ENCODE results near the gene TNFRSF18. TPM values are rescaled to one million over a fixed set of nuclear protein-coding genes. Genes with fewer than 3 reads are reported as not detected.
A peak's percentile ranks its signal among the peaks of the same experiment; 100 is the strongest.

The TNFRSF18 gene
- total and polyA plus RNA-seq, 9 donors, result 1.8 to 7.4 (median 3.0) TPM

GRCh38 chr1:1221887-1222574, 15.6 kb upstream of the TNFRSF18 start:
- H3K27ac ChIP-seq (ENCODE audit: low read length), result no peak overlapping the region
- DNase-seq, result no peak
- H3K9me3 ChIP-seq (replicated peaks; ENCODE audit: control insufficient read depth, low read depth, low read length), result no peaks in the 10 kb centered on the region
- peaks cover 78% of the 10 kb centered on the region for H3K36me3 ChIP-seq (ENCODE audit: control insufficient read depth, insufficient read depth, low read length)
- H3K4me3 ChIP-seq (ENCODE audit: low read length), result no peak overlapping the region
- H3K27me3 ChIP-seq (ENCODE audit: control insufficient read depth, insufficient read depth, low read length), result no peaks in the 10 kb centered on the region
- WGBS (ENCODE audit: insufficient coverage), result 94% methylated on average over 26 of the region's 30 CpGs
- H3K4me1 ChIP-seq (ENCODE audit: control insufficient read depth, insufficient read depth, low read length), result no peaks in the 10 kb centered on the region

GRCh38 chr1:1220197-1220596, 13.8 kb upstream of the TNFRSF18 start:
- DNase-seq, result no peak
- no peaks in the 10 kb centered on the region for H3K9me3 ChIP-seq (replicated peaks; ENCODE audit: control insufficient read depth, low read depth, low read length)
- H3K4me3 ChIP-seq (ENCODE audit: low read length), result no peak overlapping the region
- no peaks in the 10 kb centered on the region for H3K27me3 ChIP-seq (ENCODE audit: control insufficient read depth, insufficient read depth, low read length)
- 81% methylated on average over 23 of the region's 24 CpGs for WGBS (ENCODE audit: insufficient coverage)
- peaks cover 9% of the 10 kb centered on the region for H3K4me1 ChIP-seq (ENCODE audit: control insufficient read depth, insufficient read depth, low read length)
- peaks cover 79% of the 10 kb centered on the region for H3K36me3 ChIP-seq (ENCODE audit: control insufficient read depth, insufficient read depth, low read length)
- H3K27ac ChIP-seq (ENCODE audit: low read length), result no peak overlapping the region

GRCh38 chr1:1219341-1219740, 12.9 kb upstream of the TNFRSF18 start:
- Histone ChIP-seq H3K27me3 (ENCODE audit: control insufficient read depth, insufficient read depth, low read length) (no peaks in the 10 kb centered on the region), H3K27ac (ENCODE audit: low read length) (no peak overlapping the region), H3K4me1 (ENCODE audit: control insufficient read depth, insufficient read depth, low read length) (peaks cover 16% of the 10 kb centered on the region), H3K4me3 (ENCODE audit: low read length) (no peak overlapping the region), H3K36me3 (ENCODE audit: control insufficient read depth, insufficient read depth, low read length) (peaks cover 76% of the 10 kb centered on the region), H3K9me3 (replicated peaks; ENCODE audit: control insufficient read depth, low read depth, low read length) (no peaks in the 10 kb centered on the region)
- no peak for DNase-seq
- WGBS (ENCODE audit: insufficient coverage), result 93% methylated on average over 18 of the region's 20 CpGs

GRCh38 chr1:1218524-1219200, 12.3 kb upstream of the TNFRSF18 start:
- DNase-seq, result no peak
- 87% methylated on average over 36 of the region's 36 CpGs for WGBS (ENCODE audit: insufficient coverage)
- Histone ChIP-seq H3K4me1 (ENCODE audit: control insufficient read depth, insufficient read depth, low read length) (peaks cover 19% of the 10 kb centered on the region), H3K4me3 (ENCODE audit: low read length) (no peak overlapping the region), H3K27ac (ENCODE audit: low read length) (no peak overlapping the region), H3K27me3 (ENCODE audit: control insufficient read depth, insufficient read depth, low read length) (no peaks in the 10 kb centered on the region), H3K36me3 (ENCODE audit: control insufficient read depth, insufficient read depth, low read length) (peaks cover 76% of the 10 kb centered on the region), H3K9me3 (replicated peaks; ENCODE audit: control insufficient read depth, low read depth, low read length) (no peaks in the 10 kb centered on the region)

- H3K36me3 ChIP-seq (ENCODE audit: control insufficient read depth, insufficient read depth, low read length), result peaks cover 70% of the 10 kb centered on the region
- no peak for DNase-seq
- H3K9me3 ChIP-seq (replicated peaks; ENCODE audit: control insufficient read depth, low read depth, low read length), result no peaks in the 10 kb centered on the region
- no peaks in the 10 kb centered on the region for H3K27me3 ChIP-seq (ENCODE audit: control insufficient read depth, insufficient read depth, low read length)
- no peak overlapping the region for H3K27ac ChIP-seq (ENCODE audit: low read length)
- WGBS (ENCODE audit: insufficient coverage), result 82% methylated on average over 50 of the region's 52 CpGs
- H3K4me1 ChIP-seq (ENCODE audit: control insufficient read depth, insufficient read depth, low read length), result peaks cover 26% of the 10 kb centered on the region
- no peak overlapping the region for H3K4me3 ChIP-seq (ENCODE audit: low read length)
Observed at GRCh38 chr1:1217621-1218523, 11.5 kb upstream of the TNFRSF18 start.

- DNase-seq, result no peak
- 92% methylated on average over 70 of the region's 74 CpGs for WGBS (ENCODE audit: insufficient coverage)
- Histone ChIP-seq H3K4me1 (ENCODE audit: control insufficient read depth, insufficient read depth, low read length) (peaks cover 33% of the 10 kb centered on the region), H3K36me3 (ENCODE audit: control insufficient read depth, insufficient read depth, low read length) (peaks cover 61% of the 10 kb centered on the region), H3K4me3 (ENCODE audit: low read length) (no peak overlapping the region), H3K27me3 (ENCODE audit: control insufficient read depth, insufficient read depth, low read length) (no peaks in the 10 kb centered on the region), H3K27ac (ENCODE audit: low read length) (no peak overlapping the region), H3K9me3 (replicated peaks; ENCODE audit: control insufficient read depth, low read depth, low read length) (no peaks in the 10 kb centered on the region)
Observed at GRCh38 chr1:1216770-1217620, 10.6 kb upstream of the TNFRSF18 start.

GRCh38 chr1:1215881-1216605, 9.7 kb upstream of the TNFRSF18 start:
- Histone ChIP-seq H3K4me3 (ENCODE audit: low read length) (no peak overlapping the region), H3K4me1 (ENCODE audit: control insufficient read depth, insufficient read depth, low read length) (peaks cover 39% of the 10 kb centered on the region), H3K27me3 (ENCODE audit: control insufficient read depth, insufficient read depth, low read length) (no peaks in the 10 kb centered on the region), H3K27ac (ENCODE audit: low read length) (no peak overlapping the region), H3K9me3 (replicated peaks; ENCODE audit: control insufficient read depth, low read depth, low read length) (no peaks in the 10 kb centered on the region), H3K36me3 (ENCODE audit: control insufficient read depth, insufficient read depth, low read length) (peaks cover 54% of the 10 kb centered on the region)
- WGBS (ENCODE audit: insufficient coverage), result 84% methylated on average over 20 of the region's 21 CpGs
- DNase-seq, result no peak

GRCh38 chr1:1215080-1215676, 8.8 kb upstream of the TNFRSF18 start:
- H3K4me1 ChIP-seq (ENCODE audit: control insufficient read depth, insufficient read depth, low read length), result peaks cover 39% of the 10 kb centered on the region
- H3K9me3 ChIP-seq (replicated peaks; ENCODE audit: control insufficient read depth, low read depth, low read length), result no peaks in the 10 kb centered on the region
- H3K4me3 ChIP-seq (ENCODE audit: low read length), result no peak overlapping the region
- H3K27ac ChIP-seq (ENCODE audit: low read length), result peak overlapping the region; percentile 13
- no peaks in the 10 kb centered on the region for H3K27me3 ChIP-seq (ENCODE audit: control insufficient read depth, insufficient read depth, low read length)
- peaks cover 46% of the 10 kb centered on the region for H3K36me3 ChIP-seq (ENCODE audit: control insufficient read depth, insufficient read depth, low read length)
- WGBS (ENCODE audit: insufficient coverage), result 58% methylated on average over 1 of the region's 11 CpGs
- DNase-seq, result no peak
